HG03139 (cell line): Measurements from ENCODE around the gene CCT7.
"Not testable (repeated sequence)": the region's sequence is repeated elsewhere in the genome, so short reads cannot be mapped to it uniquely, and the experiment has no call there.

Source experiments
- ATAC-seq: cut with Tn5 transposase; IDR thresholded peaks from one replicate; pipeline ENCODE4 v1.9.1; 2021; ENCODE audit not compliant: unreplicated experiment

CCT7 gene

DNA sequence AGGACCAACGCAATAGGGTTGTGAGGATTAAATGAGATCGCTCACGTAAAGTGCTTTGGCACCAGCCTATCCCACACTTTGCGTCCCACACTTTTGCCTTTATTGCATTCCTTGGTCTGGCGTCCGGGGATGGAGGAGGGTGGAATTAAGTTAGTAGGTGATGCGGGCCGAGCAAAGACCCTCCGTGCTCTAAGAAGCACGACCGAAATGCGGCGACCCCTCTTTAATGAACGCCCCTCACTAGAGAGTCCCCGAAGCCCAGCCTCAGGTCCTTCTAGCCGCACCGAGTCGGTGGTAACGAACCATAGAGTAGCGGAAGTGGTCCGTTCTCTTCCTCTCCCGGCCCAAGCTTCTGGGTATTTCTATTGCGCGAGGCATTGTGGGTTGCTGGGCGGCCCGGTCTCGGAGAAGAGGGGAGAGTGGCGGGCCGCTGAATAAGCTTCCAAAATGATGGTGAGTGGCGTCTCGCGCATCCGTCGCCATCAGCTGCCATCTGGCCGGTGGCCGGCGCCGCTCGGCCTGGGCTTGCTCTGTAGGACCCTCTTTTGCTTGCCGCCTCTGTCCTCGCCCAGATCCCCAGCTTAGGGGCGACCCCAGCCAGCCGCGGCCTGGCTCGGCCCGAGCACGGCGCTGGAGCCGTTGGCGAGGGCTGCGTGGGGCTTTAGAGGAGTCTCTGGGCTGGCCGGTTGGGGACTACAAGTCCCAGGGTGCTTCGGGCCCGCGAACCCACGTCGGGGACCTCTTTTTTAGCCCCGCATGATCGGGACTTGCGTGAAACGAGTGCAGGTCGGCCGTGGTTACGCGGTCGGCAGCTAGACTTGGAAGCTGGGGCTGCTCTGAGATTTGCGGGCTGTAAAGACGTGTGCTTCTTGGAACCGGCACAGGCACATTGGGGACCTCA is at the start of gene CCT7:
CCT7 (plus strand) TSS at position 377 of the 901 bp plus-strand sequence; CDS start at position 448, 71 bp downstream.
- ATAC-seq: peak; percentile 57

GRCh38 chr2:73185965-73186364 is 48.1 kb upstream of the CCT7 start:
- ATAC-seq: no peak

GRCh38 chr2:73187549-73187948 is 46.6 kb upstream of the CCT7 start:
- ATAC-seq: no peak

GRCh38 chr2:73197579-73197978 is 36.5 kb upstream of the CCT7 start:
- ATAC-seq: no peak

GRCh38 chr2:73200281-73200680 is 33.8 kb upstream of the CCT7 start:
- not testable (repeated sequence) for ATAC-seq

GRCh38 chr2:73202156-73203054 is 31.7 kb upstream of the CCT7 start, which contains the start of gene NOTO:
TSS of gene NOTO (plus strand) at chr2:73202574. CDS start at chr2:73202667, 93 bp downstream.
- ATAC-seq: no peak

DNA sequence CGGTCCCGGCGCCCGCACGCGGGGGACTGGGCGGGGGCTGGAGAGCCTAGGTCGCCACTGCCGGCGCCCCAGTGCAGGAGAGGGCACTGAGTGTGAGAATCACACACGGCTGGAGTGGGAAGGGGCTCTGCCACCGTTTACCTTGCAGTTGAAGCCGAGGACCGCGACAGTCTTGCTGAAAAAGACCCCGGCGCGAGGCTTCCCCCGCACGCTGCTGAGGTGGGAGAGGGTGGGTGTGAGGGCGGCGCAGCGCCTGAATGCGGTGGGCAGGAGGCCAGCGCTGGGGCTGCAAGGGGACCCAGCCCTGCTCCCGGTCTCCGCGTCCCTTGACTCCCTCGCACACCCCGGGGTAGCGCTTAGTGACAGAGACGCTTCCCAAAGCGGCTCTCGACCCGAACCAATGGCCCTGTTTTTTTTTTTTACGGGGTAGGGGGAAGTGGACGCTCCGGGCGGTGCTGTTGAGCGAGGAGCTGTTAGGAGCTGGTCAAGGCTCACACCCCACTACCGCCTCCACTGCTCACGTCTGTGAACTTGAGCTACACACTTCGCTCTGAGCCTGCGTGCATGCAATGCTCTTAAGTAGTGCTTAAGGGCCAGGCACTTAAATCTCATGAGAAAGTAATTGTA is 30.9 kb upstream of the CCT7 start:
- no peak for ATAC-seq

GRCh38 chr2:73205611-73206010 is 28.5 kb upstream of the CCT7 start:
- no peak for ATAC-seq

- ATAC-seq: no peak
Observed at GRCh38 chr2:73208258-73208657, 25.9 kb upstream of the CCT7 start.

DNA sequence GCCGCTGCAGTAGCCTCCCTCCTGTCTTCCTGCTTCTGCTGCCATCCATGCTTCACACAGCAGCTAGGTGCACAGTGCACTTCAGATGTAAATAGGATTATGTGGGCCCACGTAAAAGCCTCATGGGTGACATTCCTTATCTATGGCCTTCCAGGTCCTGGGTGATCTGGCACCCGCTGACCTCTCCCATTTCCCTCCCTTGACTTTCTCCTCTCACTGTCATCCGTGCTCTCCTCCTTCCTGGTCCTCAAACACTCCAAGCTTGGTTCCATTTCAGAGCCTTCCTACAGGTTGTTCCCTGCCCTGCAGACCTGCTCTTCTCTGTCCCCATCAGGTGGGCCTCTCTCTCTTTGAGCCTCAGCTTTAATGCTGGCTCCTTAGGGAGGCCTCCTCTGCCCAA is 24.1 kb upstream of the CCT7 start:
- ATAC-seq: no peak

DNA sequence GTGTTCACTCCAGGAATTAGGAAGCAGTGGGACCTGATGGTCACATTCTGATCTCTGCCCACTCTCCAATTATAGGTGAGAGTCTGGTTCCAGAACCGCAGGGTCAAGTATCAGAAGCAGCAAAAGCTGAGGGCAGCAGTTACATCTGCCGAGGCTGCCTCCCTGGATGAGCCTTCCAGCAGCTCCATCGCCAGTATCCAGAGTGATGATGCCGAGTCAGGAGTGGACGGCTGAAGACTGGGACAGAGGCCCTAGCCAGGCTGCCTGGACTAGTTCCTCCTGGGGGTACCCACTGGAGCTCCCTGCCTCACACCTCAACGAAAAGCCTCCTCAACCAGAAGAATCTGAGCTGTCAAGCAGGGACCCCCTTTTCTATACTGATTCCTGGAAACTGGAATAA is 23.4 kb upstream of the CCT7 start:
- ATAC-seq: no peak

DNA sequence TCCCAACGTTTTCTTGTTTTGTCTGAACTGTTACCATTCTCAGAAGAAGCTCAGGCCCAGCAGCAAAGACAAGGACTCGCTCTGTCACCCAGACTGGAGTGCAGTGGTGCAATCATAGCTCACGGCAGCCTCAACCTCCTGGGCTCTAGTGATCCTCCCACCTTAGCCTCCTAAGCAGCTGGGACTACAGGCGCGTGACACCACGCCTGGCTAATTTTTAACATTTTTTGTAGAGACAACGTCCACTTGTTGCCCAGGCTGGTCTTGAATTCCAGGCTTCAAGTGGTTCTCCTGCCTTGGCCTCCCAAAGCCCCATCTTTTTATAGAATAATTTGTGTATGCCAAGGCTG is 22.0 kb upstream of the CCT7 start:
- ATAC-seq: no peak

- peak; percentile 52 for ATAC-seq
Observed at GRCh38 chr2:73212448-73213176, 21.5 kb upstream of the CCT7 start.

- ATAC-seq: peak; percentile 95
Observed at GRCh38 chr2:73214120-73215035, 19.7 kb upstream of the CCT7 start, which contains the start of gene SMYD5. TSS of gene SMYD5 (plus strand) at chr2:73214245. CDS start at chr2:73214267, 22 bp downstream.

GRCh38 chr2:73215254-73215653 is 18.9 kb upstream of the CCT7 start:
- no peak for ATAC-seq

GRCh38 chr2:73217160-73217559 is 16.9 kb upstream of the CCT7 start:
- no peak for ATAC-seq

DNA sequence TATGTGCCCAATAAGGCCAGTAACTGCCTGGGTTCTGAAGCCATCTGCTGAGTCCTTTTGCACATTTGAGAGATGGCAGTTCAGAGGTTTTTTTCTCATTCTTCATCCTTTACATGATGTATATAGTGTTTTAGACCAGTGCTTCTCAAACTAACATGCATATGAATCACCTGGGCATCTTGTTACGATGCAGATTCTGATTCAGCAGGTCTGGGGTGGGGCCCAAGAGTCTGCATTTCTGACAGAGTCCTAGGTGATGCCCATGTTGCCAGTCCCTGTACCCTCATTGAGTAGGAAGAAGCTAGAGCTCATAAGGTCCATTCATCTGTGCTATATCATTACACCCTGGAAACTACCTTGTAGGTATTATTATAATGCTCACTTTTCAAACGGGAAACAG is 16.3 kb upstream of the CCT7 start:
- ATAC-seq: no peak

- no peak for ATAC-seq
Observed at GRCh38 chr2:73218298-73218697, 15.8 kb upstream of the CCT7 start.

DNA sequence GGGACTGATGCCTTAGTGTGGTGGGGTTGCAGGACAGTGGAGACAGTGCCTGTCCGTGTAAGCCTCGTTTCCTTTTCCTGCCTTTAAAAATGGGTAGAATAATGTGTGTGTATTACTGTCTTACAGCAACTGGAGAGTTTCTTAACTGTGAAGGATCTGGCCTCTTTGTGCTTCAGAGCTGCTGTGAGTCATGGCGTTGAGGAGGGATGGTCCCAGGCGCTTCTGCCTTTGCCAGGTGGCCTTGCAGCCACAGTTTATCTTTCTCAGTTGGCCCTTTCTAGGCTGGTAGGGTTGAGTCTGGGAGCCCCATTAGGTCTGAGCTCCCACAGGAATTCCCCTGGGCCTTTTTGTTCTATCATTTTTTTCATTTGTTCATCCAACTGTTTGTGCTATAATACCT is 10.3 kb upstream of the CCT7 start:
- no peak for ATAC-seq
